Measurements from ENCODE around the gene MRPL4.
"Not testable (repeated sequence)": the region's sequence is repeated elsewhere in the genome, so short reads cannot be mapped to it uniquely, and the experiment has no call there.

Gene MRPL4

GRCh38 chr19:10230173-10230860, 21.7 kb upstream of the MRPL4 start:
- peak; percentile 39 for DNase-seq (ENCODE audit: low read depth)

GRCh38 chr19:10230861-10231611, 21.0 kb upstream of the MRPL4 start, which contains the start of gene S1PR2:
Gene S1PR2, minus strand, starts transcription at chr19:10231331. Its CDS starts 6,426 bp downstream, at chr19:10224905.
- peak; percentile 51 for DNase-seq (ENCODE audit: low read depth)

DNA sequence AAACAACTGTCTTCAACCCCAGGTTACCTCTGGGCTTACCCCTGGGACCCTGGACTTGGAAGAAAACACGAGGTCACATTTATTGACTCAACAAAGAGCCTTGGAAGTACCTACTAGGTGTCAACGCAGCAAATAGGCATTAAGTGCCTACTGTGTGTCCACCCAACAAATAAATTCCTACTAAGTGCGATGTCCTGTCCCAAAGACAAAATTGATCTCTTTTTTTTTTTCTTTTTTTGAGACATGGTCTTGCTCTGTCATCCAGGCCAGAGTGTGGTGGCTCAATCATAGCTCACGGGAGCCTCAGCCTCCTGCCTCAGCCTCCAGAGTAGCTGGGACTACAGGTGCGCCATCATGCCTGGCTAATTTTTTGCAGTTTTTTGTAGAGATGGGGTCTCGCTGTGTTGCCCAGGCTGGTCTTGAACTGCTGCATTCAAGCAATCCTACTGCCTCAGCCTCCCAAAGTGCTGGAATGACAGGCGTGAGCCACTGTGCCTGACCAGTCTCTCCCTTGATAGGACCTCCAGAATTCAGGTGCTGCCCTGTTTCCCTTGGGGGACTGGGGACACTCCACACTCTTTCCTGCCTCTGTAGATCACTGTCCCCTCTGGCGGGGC, 20.3 kb upstream of the MRPL4 start:
- no peak for DNase-seq (ENCODE audit: low read depth)

DNA sequence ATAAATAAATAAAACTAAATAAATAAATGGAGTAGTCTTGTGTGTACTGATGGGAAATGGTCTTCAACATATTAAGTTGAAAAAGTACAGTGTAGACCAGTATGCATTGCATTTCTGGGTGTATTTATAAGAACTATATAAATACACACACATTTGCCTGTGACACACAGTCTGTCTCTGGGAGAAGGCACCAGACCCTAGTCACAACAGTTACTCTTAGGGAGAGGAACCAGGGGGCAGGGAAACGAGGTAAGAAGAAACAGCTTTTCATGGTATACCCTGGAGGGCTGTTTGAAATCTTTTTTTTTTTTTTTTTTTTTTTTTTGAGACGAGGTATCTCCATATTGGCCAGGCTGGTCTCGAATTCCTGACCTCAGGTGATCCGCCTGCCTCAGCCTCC, 18.1 kb upstream of the MRPL4 start:
- DNase-seq (ENCODE audit: low read depth) = no peak

GRCh38 chr19:10235003-10235402, 17.0 kb upstream of the MRPL4 start:
- DNase-seq (ENCODE audit: low read depth) = no peak

GRCh38 chr19:10235409-10235808, 16.6 kb upstream of the MRPL4 start:
- not testable (repeated sequence) for DNase-seq (ENCODE audit: low read depth)

DNA sequence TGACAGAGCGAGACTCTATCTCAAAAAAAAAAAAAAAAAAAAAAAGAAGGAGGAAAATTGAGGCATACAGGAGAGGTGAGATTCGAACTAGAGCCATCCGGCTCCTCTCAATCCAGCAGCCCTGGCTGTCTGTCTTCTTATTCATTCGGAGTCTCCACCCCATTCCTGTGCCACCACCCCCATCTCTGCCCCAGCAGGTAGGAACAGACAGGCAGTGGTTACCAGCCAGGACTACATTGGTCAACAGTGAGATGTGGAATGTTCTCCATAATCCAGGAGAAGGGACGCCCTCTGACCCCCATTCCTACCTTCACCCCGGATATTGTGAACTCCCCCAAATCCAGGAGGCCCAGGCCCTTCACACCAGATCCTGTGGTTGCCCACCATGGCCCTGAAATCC, 14.3 kb upstream of the MRPL4 start:
- no peak for DNase-seq (ENCODE audit: low read depth)

DNA sequence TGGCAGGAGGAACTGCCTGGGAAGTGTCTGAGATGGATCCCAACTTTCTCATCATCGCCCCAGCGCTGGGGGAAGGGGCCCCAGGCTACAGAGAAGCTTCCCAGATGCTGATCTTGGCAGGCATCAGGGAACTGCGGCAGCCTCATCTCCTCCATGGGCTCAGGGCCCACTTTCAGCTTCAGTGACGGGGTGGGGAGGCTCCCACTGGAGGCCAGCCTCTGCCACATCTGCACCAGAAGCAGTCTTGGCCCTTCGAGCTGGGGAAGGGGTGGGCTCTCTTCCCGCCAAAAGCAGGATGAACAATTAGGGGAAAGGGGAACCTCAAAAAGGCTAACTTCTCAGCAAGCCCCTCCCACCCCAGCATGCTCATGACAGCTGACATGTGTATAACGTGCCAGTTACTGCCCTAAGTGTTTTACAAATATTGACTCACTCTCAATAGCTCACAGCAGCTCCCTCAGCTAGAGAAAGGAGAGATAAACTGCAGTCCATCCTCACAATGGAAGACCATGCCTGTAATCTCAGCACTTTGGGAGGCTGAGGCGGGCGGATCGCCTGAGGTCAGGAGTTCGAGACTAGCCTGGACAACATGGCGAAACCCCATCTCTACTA, 13.7 kb upstream of the MRPL4 start:
- DNase-seq (ENCODE audit: low read depth) = no peak

GRCh38 chr19:10241826-10242449, 10.1 kb upstream of the MRPL4 start:
- not testable (repeated sequence) for DNase-seq (ENCODE audit: low read depth)

- no peak for DNase-seq (ENCODE audit: low read depth)
Observed at GRCh38 chr19:10243606-10244005, 8.4 kb upstream of the MRPL4 start.

DNA sequence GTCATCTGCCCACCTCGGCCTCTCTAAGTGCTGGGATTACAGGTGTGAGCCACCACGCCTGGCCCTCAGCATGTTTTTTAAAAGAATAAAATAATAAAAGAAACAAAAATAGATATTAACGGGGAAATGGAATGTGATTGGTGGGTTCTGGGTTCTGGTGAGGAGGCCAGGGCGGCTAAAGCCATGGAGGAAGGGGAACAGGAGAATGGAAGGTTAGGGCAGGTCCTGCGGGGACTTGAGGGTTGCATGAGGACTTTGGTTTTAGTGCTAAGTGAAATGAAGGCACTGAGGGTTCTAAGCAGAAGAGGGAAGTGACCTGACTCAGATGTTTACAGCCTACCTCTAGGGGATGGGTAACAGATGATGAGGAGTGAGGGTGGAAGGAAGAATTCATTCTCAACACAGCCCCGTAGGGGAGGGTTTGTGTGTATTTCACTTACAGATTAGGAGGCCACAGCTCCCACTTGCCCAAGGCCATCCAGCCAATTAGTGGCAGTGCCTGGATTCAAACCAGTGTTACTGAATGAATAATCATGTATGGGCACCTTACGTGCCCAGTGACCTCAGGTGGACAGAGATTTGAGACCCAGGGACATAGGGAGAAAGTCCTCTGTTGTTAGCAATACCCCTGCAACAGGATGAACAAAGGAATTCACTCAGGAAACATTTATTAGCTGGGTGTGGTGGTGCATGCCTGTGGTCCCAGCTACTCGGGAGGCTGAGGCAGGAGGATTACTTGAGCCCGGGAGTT, 6.7 kb upstream of the MRPL4 start:
- no peak for DNase-seq (ENCODE audit: low read depth)

GRCh38 chr19:10246511-10246910, 5.5 kb upstream of the MRPL4 start:
- no peak for DNase-seq (ENCODE audit: low read depth)

- no peak for DNase-seq (ENCODE audit: low read depth)
Observed at GRCh38 chr19:10252707-10253106, 693 bp downstream of the MRPL4 start.

- no peak for DNase-seq (ENCODE audit: low read depth)
Observed at GRCh38 chr19:10254244-10254643, 2.2 kb downstream of the MRPL4 start.

GRCh38 chr19:10255358-10255757, 3.3 kb downstream of the MRPL4 start:
- DNase-seq (ENCODE audit: low read depth) = no peak

DNA sequence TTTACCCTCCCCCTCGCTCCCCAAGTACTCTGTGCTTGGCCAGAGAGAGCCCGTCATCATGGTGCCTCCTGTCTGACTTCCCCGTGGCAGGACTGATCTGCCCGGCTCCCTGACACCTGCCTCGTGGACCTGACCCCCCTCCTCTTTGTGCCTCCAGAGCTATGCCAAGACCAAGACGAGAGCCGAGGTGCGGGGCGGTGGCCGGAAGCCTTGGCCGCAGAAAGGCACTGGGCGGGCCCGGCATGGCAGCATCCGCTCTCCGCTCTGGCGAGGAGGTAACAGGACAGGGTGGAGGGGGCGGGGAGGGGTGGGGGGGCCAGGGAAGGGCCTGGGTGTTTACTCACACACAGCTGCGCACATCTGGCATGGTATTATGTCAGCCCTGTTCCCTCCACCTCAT, 4.5 kb downstream of the MRPL4 start:
- DNase-seq (ENCODE audit: low read depth) = no peak

- DNase-seq (ENCODE audit: low read depth) = no peak
Observed at GRCh38 chr19:10256970-10257615, 5.1 kb downstream of the MRPL4 start.

DNA sequence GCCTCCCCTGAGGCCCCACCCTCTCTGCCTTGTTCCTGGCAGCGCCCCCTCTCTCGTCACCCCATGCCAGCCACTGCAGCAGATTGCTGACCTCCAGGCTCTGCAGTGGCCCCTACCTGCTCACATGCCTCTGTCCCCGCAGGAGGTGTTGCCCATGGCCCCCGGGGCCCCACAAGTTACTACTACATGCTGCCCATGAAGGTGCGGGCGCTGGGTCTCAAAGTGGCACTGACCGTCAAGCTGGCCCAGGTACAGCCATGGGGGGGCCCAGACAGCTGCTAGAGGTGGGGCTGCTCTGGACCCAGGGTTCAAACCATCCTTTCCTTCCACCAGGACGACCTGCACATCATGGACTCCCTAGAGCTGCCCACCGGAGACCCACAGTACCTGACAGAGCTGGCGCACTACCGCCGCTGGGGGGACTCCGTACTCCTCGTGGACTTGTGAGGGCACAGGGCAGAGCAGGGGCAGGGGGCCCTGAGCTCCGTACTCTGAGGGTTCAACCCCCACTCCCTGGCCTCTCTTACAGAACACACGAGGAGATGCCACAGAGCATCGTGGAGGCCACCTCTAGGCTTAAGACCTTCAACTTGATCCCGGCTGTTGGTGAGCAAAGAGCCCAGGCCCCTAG, 6.2 kb downstream of the MRPL4 start:
- no peak for DNase-seq (ENCODE audit: low read depth)

DNA sequence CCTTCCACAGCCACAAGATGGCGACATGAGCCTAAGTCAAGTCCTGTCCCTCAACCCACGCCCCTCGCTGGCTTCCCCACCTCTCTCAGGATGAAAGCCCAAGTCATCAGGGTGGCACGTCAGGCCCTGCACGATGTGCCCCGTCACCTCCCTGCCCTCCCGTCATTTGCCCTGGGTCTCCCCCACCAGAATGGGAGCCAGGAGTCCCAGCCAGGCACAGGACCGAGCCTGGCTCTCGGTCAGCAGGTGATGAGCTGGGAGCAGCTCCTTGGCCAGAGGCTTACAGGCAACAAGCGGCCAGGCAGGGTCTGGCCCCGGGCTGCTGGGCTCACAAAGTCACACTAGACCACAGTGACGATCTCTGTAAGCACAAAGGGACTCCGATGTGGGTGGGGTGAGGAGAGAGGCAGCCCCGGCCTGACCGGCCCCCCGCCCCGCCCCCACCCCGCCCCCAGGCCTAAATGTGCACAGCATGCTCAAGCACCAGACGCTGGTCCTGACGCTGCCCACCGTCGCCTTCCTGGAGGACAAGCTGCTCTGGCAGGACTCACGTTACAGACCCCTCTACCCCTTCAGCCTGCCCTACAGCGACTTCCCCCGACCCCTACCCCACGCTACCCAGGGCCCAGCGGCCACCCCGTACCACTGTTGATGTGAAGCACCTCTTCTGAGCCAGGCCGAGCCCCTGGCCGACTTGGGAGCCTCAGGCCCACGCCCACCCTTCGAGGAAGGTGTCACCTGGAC, 7.3 kb downstream of the MRPL4 start:
- peak; percentile 67 for DNase-seq (ENCODE audit: low read depth)

- DNase-seq (ENCODE audit: low read depth) = no peak
Observed at GRCh38 chr19:10260141-10260584, 8.1 kb downstream of the MRPL4 start.

Measured in activated T-helper 1 cell treated with Interleukin-2 at 50 U/mL for 16 hours (primary cell).